GM19463 (cell line): Measurements from ENCODE around the gene PRPF18.

Source experiments
- ATAC-seq: cut with Tn5 transposase; IDR thresholded peaks from one replicate; pipeline ENCODE4 v1.9.1; 2021; ENCODE audit warnings: mild to moderate bottlenecking, moderate library complexity; ENCODE audit not compliant: unreplicated experiment

PRPF18 gene

DNA sequence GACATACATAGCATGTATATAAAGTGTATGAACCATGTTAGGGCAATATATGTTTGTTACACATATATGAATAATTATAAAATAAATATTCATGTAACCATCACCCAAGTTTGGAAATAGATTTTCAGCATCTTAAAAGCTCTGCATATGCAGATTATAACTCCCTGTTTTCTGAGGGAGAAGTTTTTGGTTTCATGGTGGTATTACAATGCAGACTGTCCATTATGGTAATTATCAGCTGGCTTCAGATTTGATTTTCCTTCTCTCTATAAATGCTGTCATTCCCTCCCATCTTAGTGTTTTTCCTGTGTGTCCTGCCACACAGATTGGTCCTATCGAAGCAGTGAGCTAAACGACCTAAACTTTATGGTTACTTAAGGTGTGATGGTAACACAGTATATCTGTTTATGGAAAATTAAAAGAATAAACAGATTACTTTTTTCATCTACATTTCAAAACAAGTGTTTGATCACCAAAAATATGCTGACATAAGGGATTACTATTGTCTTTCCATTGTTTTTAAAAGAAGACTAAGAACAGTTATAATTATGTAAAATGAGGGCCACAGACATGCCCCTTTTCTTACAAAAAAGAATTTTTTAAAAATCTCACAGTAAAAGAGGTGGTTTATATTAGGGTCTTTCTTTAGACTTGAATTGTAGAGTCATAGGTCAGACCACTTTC, 17.7 kb downstream of the PRPF18 start:
- ATAC-seq, result no peak

DNA sequence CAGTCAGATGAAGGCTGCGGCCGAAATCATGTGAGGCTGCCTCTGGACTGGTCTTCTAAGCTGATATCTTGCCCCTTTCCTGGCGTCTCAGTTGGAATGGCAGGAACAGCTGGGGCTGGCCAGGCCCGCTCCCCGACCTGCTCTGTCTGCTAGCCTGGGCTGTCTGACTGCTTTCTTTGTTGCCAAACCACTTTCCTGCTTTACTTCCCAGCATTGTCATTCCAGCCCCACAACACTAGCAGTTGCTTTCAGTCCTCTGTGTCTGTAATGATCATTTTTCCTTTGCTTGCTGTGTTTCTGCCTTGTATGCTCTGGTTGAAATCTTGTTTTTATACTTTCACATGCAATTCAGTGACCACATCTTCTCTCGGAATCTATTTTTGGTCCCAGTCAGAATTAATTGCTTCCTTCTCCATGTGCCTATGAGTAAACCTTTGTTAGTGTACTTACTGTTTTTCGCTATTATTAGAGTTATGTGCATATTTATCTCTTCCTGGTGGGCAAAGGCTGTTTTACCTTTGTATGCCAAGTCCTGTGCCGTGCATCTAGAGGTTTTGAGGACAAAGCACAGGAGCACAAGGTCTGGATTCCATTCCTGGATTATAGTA, 21.6 kb downstream of the PRPF18 start:
- ATAC-seq, result no peak

DNA sequence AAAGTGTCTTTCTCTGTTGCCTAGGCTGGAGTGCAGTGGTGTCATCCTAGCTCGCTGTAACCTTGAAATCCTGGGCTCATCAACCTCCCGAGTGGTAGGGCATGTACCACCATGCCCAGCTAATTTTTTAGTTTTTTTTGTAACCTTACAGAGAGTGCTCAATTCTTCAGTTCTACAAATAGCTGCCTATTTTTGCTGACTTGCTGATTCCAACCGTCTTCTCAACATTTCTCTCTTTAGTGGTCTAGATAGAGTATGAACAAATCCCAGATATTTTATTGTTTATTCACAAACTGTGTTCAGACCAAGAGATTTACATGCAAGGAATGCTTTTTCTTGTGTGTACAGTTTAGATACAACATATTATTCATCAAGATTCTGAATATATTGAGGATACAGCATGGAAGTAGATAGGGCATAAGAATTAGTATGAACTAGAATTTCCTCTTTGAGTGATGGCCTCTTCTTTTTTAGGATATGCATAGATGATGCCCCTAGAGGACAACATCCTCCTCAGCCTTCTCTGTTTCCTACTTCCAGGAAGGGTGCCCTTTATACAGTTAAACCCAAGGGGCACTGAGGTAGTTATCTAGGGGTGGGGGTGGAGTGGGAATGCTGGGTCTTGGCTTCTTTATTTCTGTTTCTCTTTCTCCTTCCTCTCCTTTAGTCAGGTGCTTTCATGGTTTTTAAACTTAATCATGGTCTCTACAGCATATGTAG, 26.0 kb downstream of the PRPF18 start:
- ATAC-seq, result no peak

DNA sequence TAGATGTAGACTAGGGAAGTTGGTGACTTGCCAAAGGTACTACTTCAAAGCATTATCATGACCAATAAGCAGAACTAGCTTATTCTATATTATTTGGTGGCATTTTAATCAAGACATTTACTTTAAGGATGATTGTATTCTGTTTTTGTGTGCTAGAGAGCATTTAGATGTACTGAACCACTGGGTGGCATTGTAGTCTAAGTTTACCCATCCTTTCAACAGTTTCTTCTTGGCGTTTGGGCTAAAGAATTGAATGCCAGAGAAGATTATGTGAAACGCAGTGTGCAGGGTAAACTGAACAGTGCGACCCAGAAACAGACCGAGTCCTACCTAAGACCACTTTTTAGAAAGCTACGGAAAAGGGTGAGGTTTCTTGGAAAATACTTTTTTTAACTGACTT, 26.8 kb downstream of the PRPF18 start:
- no peak for ATAC-seq

DNA sequence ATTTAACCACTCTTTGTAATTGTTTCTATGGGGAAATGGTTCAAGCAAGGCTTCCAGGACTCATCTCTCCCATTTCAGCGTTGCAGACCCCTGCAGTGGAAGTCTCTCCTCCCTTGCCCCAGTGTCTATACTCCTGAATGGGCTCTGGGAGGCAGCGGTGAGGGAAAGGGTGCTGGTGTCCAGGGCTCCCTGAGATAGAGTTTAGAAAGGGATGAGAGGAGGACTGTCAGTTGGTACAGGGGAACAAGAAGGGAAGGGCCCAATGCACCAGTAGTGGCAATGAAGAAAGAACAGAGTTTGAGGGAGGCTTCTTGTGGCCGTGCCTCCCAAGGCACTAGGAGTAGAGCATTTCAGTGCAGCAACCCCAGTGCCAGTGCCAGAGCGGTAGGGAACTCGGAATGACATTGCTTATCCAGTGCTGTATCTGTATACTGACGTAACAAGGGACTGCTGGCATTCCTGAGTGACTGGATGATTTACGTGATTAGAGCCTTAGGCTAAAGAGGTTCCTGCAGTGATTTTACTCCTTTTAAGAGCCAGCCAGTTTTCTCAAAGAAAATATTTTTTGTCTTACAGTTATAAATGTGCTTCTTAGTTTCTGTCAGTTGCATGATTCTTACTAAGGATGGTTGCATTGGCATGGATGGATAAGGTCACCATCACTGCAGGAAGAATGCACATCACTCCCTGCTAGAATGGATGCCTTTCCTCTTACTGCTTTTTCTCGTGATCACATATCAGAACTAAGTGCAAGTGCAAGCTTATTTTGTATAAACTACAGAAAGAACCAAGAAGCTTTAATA, 28.0 kb downstream of the PRPF18 start:
- no peak for ATAC-seq

DNA sequence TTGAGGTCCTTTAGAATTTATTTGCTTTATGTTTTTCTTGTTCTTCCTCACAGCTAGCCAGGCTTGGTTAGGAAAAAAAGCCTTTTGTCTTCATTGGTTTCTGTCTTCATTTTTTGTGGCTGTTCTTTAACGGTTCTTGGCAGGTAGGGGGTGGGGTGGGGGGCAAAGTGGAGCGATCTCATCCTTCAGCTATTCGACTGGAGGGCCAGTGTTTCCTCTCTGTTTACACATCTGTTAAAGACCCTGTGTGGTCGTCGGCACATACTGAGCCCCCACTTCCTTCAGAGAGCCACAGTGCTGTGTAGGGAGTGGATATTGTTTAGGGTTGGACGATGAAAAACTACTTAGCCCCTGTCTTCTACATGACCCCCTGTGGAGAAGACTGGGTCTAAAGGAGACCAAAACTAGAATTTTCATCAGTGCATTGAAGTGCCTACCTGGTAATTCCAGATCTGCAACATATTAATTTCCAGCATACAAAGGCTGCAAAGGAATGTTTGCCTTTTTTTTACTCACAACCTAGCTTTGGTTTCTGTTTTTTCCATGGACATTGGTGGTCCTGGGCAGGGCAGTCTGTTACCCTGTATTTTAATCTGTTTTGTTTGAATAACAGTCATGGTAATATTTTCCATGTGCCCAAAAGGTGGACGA, 29.0 kb downstream of the PRPF18 start:
- no peak for ATAC-seq

DNA sequence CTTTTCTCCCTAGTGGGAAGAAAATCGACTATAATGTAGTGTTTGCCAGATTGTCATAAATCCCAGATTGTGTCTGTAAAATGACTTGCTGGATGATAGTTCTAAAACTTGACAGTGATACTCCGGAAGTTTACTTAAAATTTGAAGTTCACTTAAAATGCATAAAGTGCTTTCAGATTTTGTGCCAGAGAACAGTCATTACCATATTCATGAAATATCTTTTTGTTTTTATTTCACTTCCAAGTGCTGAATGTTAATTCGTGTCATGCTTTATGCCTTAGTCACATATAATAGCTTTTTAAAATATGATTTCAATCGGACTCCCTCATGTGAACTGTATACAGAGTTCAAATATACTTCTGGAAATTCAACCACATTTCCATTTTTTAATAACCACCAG, 30.4 kb downstream of the PRPF18 start:
- ATAC-seq, result no peak

DNA sequence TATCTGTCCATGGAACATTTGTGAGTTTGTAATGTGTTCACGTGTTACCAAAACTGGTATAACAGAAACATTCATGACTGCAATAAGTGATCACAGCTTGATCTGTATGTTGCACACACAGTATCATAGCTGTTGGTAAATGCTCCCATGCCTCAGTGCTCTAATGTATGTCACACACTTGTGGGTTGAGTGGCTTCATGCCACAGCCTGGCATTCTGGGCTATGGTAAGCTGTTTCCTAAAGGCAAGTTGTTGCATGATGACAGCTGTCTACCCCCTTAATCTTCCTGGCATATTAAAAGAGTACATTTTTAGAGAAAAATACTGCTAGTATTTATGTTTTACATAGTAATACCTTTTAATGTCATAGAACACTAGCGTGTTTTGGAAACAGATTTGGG, 35.2 kb downstream of the PRPF18 start:
- ATAC-seq, result no peak

DNA sequence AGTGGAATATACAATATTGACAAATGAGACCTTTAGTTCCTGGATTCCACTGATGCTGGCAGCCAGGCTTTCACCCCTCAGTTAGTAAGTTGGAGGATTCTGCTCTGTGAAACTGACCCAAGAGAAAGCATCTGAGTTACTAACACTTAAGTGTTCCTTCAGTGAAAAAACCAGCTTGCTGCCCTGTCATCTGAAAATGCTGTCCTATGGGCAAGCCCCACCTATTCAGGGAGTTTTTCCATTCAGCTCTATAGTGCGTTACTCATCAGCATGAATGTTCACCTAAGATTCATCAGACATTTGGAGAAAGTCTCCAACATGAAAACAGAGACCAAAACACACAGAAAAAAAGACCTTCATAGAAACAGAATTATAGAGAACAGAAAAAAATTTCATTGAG, 37.9 kb downstream of the PRPF18 start:
- ATAC-seq, result no peak

- no peak for ATAC-seq
Measured at GRCh38 chr10:13627459-13628310, 40.9 kb downstream of the PRPF18 start.

DNA sequence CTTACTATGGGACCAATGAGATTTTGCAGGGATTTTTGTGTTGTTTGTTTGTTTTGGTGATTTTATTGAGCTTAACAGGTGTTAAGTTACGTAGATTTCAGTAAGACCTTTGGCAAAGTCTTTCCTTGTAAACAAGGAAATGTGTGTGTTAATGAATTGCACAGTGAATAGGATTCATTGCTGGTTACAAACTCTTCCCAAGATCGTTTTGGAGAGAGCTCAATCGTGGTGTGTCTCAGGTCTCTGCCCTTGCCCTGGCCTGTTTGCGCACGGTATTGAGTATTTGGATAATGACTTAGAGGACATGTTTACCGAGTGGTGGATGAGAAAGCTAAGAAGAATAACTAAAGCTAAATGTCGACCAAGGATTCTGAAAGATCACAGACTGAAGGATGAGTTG, 41.9 kb downstream of the PRPF18 start:
- ATAC-seq, result no peak

- ATAC-seq, result no peak
Measured at GRCh38 chr10:13629116-13629515, 42.4 kb downstream of the PRPF18 start.

DNA sequence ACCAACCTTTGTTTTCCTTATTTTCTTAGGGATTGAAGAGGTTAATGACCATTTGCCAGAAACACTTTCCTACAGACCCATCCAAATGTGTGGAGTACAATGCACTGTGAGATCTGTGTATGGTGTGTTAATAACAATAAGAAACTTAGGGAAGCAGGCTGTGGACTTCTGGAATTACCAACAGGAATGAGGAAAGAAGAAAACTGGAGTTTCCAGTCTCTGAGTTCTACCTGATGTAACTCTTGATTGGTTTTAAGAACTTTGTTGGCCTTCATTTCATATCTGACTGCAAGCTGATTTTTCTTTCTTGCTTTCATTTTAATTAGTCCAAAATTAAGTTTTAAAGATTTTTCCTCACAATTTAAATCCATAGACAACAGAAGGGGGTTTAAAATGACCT, 43.5 kb downstream of the PRPF18 start:
- ATAC-seq, result no peak

DNA sequence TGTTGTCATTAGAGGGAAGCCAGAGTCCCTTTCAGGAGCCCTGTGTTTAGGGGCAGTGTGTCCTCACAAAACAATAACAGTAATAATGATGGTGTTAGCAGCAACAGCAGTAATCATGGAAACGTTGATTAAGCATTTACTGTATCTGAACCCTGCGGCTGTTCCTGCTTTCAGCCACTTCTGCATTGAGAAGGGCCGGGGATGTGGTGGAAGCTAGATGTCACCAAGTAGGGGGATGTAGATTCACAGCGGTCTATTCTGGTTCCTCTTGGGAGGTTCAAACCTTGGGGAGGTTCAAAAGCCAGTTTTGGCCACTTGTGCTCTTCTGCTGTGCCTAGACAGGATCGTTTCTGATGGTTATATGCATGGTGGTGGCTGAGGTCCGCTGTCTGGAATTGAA, 44.8 kb downstream of the PRPF18 start:
- no peak for ATAC-seq

DNA sequence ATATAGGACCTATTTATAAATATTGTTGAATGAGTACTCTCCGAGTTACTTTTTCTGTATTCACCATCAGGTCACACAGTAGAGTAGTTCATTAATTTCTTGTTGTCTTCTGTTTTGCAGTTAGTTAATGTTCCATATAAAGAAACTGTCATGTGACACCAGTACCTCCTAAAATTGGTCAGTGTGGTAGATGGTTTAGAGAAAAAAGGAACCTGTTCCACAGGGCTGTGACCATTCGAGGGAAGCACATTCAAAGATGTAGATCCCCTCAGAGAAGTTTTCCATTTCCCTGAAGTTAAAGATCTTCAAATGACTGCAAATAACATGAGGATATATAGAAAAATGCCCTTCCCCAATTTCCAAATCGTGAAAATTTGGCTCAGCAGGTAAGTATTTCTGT, 45.7 kb downstream of the PRPF18 start:
- no peak for ATAC-seq

GRCh38 chr10:13632884-13633440, 46.2 kb downstream of the PRPF18 start:
- no peak for ATAC-seq

- ATAC-seq, result no peak
Measured at GRCh38 chr10:13633689-13634088, 46.9 kb downstream of the PRPF18 start.

DNA sequence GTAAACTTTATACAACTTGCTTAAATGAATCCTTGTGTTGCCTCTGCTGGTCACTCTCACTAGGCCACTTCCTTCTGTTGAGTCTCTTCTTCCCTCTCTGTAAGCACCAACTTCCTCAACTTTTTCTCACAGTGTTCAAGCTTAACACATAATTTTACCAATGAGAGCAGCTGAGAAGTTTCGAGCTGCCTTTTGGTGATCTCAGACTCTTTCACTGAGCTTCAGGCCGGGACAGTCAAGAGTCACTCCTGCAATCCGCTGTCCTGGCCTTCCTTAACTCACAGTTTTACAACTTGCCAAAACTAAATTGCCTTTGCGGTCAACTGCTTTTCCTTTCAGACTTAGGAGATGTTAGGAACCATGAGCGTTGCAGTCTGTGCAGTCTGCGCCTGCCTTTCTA, 47.4 kb downstream of the PRPF18 start:
- ATAC-seq, result no peak

DNA sequence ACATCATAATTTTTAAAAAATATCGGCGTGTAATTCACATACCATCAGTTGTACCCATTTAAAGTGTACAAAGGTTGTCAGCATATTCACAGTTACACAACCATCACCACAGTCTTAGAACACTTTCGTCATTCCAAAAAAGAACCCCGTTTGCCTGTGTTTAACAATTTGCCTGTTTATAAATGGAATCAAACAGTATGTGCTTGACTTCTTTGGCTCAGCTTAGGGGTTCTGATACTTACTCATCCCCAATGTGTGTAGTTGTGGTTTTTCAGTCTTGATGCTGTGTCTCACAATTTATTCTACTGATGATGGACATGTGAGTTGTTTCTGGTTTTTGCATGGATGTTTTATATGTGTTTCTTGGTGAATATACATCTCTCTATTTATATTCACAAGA, 50.0 kb downstream of the PRPF18 start:
- no peak for ATAC-seq
